ENCODE measurements around the gene UGT3A2.
A peak's percentile ranks its signal among the peaks of the same experiment; 100 is the strongest.

Gene UGT3A2

GRCh38 chr5:36066540-36067210 is at the start of gene UGT3A2:
Gene UGT3A2 (minus strand): TSS chr5:36066882. CDS start chr5:36066789, 93 bp downstream.
- DNase-seq, result peak; percentile 33

GRCh38 chr5:36111238-36111637 is 44.6 kb upstream of the UGT3A2 start:
- no peak for DNase-seq

- no peak for DNase-seq
Observed at GRCh38 chr5:36108758-36109460, 42.2 kb upstream of the UGT3A2 start.

GRCh38 chr5:36105819-36106218 is 39.1 kb upstream of the UGT3A2 start:
- no peak for DNase-seq

- no peak for DNase-seq
Observed at GRCh38 chr5:36099748-36100147, 33.1 kb upstream of the UGT3A2 start.

- DNase-seq, result no peak
Observed at GRCh38 chr5:36096486-36096885, 29.8 kb upstream of the UGT3A2 start.

- peak; percentile 68 for DNase-seq
Observed at GRCh38 chr5:36089989-36090388, 23.3 kb upstream of the UGT3A2 start.

- peak; percentile 31 for DNase-seq
Observed at GRCh38 chr5:36079200-36079781, 12.6 kb upstream of the UGT3A2 start.

- DNase-seq, result no peak
Observed at GRCh38 chr5:36078430-36078829, 11.7 kb upstream of the UGT3A2 start.

- DNase-seq, result no peak
Observed at GRCh38 chr5:36073595-36074216, 7.0 kb upstream of the UGT3A2 start.

GRCh38 chr5:36070687-36071571 is 4.2 kb upstream of the UGT3A2 start:
- no peak for DNase-seq

- DNase-seq, result no peak
Observed at GRCh38 chr5:36068751-36069281, 2.1 kb upstream of the UGT3A2 start.

- no peak for DNase-seq
Observed at GRCh38 chr5:36066001-36066539, 612 bp downstream of the UGT3A2 start.

- DNase-seq, result no peak
Observed at GRCh38 chr5:36060420-36060887, 6.2 kb downstream of the UGT3A2 start.

GRCh38 chr5:36059571-36060419 is 6.9 kb downstream of the UGT3A2 start:
- DNase-seq, result no peak

GRCh38 chr5:36058776-36059175 is 7.9 kb downstream of the UGT3A2 start:
- DNase-seq, result no peak

GRCh38 chr5:36057386-36057785 is 9.3 kb downstream of the UGT3A2 start:
- DNase-seq, result no peak

- no peak for DNase-seq
Observed at GRCh38 chr5:36056422-36056821, 10.3 kb downstream of the UGT3A2 start.

- DNase-seq, result no peak
Observed at GRCh38 chr5:36055984-36056383, 10.7 kb downstream of the UGT3A2 start.

GRCh38 chr5:36054647-36055046 is 12.0 kb downstream of the UGT3A2 start:
- no peak for DNase-seq

- DNase-seq, result no peak
Observed at GRCh38 chr5:36052538-36052937, 14.1 kb downstream of the UGT3A2 start.

Measured in NCI-H524 treated with DMSO at 0.1 percent for 48 hours (cell line).